HG03097 (cell line): ENCODE results near the gene KAT2B.
A peak's percentile ranks its signal among the peaks of the same experiment; 100 is the strongest.
"Not testable (repeated sequence)": the region's sequence is repeated elsewhere in the genome, so short reads cannot be mapped to it uniquely, and the experiment has no call there.

Experiments used
- ATAC-seq: cut with Tn5 transposase; IDR thresholded peaks from one replicate; pipeline ENCODE4 v1.9.1; 2021; ENCODE audit not compliant: unreplicated experiment, low FRiP score

Gene KAT2B

DNA sequence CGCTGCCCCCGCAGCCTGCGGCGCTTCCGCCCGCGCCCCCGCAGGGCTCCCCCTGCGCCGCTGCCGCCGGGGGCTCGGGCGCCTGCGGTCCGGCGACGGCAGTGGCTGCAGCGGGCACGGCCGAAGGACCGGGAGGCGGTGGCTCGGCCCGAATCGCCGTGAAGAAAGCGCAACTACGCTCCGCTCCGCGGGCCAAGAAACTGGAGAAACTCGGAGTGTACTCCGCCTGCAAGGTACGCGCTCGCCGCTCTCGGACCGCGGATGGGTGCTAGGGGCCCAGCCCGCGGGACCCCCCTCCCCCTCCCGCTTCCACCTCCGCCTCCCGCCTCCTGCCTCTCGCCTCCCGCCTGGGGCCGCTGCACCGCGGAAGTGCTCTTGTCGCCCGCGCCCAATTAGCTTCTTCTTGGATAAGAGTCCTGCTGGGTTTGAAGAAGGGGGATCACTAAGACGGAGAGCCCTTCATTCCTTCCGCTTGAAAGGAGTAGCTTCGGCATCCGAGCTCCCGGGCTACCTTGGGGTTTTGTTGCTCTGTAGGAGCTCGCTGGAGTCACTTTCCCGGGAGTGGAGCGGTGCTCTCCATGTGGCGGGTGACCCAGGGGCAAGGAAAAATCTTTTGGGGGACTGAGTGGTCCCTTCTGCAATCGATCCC is 426 bp downstream of the KAT2B start:
- ATAC-seq, result peak; percentile 32

DNA sequence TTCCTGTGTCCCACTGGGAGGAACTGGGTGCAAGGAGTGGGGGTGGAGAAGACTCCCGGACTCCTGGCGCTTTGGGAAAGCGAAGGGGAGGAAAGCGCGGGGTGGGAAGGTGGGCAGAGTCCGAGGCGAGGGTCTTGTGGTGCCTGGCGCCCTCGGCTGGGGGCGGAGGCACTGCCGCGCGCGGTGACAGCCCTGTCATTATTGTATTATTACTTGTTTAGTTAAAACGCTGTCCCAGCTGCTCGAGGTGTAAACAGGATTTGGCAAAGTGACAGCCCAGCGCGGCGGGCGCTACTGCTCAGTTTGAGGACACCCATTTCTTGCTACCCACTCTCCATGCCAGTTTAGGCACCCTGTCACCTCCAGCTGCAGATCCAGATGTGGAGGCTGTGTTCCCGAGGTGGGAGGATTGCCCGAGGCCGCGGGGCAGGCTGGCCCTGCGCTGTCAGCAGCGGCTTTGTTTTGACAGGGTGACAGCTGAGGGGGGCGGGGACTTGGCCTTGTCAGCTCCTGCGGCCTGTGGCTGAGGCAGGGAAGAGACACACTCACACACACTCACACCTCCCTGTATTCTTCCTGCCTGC is 1.0 kb downstream of the KAT2B start:
- ATAC-seq, result peak; percentile 34

DNA sequence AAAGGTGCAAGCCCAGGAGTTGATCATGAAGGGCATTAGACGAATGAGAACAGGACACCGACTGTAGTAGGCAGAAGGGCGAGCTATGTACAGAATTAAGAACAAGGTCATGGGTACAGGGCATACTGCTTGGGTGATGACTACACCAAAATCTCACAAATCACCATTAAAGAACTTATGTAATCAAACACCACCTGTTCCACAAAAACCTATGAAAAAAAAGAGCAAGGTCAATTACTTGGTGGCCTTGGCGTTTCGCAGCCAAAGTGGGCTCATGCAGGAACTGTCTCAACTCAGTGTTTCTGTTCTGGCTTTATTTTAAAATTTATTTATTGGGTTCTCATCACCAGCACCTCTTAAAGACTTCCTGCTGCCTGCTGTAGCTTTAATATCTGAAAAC is 2.1 kb downstream of the KAT2B start:
- no peak for ATAC-seq

DNA sequence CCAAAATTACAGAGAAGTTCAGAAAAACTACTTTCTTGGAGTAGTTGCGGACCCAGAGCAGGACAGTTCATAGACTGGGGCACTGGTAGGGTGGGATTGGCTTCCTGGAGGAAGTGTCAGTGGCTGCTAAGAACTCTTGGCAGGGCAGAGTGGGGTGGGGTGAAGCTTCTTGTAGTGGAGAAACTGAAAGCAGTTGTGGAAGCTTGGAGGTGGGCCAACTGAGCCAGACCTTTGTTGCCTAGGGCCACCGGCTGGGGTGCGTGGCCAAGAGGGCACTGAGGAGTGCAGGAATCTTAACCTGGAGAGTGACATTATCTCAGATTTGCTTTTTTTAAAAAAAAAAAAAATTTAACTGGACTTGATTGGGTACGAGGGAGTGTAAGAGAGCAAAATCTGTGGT is 3.1 kb downstream of the KAT2B start:
- peak; percentile 28 for ATAC-seq

DNA sequence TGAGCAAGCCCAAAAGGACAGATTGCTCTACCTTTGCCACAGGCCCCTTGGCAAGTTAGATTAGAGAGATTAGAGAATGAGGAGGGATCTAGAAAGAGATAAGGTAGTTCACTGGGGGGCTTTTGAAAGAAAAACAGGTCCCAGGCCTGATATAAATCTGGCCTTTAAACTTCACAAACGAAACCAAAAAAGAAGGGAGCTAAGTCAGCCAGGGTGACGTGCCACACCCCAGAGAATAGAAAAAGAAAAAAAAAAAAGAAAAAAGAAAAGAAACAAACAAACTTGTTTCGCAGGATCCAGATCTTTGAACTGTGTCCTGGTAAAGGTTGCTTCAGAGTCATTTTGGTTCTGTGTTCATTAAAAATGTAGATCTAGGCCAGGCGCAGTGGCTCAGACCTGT is 3.6 kb downstream of the KAT2B start:
- ATAC-seq, result no peak

DNA sequence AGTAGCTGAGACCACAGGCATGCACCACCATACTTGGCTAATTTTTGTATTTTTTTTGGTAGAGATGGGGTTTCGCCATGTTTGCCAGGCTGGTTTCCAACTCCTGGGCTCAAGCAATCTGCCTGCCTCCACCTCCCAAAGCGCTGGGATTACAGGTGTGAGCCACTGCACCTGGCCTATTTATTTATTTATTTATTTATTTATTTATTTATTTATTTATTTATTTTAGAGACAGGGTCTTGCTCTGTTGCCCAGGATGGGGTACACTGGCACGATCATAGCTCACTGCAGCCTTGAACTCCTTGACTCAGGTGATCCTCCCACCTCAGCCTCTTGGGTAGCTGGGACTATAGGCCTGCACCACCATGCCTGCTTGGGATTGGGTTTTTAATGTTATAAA is 4.9 kb downstream of the KAT2B start:
- not testable (repeated sequence) for ATAC-seq

DNA sequence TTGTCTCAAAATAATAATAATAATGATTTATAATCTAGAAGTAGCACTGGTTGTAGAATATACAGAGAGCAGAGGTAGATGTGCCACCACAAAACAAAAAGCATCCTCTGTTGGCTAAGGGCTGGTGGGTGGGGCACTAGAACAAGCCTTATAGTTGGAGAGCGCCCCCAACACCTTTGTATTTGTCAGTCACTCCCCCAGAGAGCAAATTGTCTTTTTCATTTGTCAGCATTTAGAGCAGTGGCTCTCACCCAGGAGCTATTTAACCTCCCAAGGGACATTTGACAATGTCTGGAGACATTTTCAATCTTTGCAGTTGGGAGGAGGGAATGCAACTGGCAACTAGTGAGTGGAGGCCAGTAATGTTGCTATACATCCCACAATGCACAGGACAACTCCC is 6.3 kb downstream of the KAT2B start:
- ATAC-seq, result no peak

DNA sequence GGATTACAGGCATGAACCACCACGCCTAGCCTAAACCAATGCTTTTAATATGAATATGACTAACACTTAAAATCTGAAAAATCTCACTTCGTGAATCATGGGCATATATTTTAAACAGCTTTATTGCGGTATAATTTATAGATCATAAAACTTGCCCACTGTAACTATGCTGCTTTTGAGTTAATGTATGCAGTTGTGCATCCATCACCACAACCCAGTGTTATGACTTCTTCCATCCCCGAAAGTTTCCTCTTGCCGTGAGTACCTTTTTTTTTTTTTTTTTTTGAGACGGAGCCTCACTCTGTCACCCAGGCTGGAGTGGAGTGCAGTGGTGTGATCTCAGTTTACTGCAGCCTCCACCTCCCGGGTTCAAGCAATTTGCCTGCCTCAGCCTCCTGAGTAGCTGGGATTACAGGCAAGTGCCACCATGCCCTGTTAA is 7.1 kb downstream of the KAT2B start:
- no peak for ATAC-seq

DNA sequence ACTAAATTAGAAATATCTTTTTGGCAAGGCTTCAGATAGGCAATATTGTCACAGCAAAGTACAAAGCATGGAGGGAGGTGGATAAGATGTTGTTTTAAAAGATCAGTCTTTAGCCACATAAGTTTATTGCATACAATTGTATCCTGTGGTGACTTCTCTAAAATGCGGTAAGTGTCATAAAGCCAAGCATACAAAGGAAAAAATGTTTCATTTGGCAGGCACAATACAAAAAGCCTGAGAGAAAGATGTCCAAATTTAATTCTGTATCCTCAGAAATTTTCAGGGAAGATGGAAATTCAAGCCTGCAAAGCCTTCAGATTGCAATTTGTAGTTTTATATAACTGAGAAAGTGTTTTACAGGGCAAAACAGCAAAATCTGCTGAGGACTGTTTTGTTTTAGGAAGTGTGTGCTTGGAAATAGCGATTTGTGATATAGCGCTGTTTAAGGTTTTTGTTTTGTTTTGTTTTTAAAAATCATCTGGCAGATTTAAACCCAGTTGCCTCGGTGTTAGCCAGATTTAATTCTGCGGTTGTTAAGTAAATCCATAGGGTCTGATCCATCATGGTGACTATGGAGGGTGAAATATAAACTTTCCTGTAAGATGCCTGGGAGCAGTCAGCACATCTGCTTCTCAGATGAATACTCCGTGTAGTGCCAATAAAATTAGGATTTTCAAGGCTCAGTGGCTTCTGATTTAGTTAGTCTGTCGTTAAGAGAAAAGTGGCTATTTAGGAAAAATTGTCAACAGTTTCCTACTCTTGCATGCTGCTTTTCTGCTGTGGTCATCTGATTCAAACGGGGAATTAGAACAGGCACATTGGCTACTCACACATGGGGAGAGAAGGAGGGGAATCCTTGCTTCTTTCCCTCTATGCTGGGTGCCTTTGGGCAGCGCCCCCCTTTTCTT is 8.0 kb downstream of the KAT2B start:
- no peak for ATAC-seq

DNA sequence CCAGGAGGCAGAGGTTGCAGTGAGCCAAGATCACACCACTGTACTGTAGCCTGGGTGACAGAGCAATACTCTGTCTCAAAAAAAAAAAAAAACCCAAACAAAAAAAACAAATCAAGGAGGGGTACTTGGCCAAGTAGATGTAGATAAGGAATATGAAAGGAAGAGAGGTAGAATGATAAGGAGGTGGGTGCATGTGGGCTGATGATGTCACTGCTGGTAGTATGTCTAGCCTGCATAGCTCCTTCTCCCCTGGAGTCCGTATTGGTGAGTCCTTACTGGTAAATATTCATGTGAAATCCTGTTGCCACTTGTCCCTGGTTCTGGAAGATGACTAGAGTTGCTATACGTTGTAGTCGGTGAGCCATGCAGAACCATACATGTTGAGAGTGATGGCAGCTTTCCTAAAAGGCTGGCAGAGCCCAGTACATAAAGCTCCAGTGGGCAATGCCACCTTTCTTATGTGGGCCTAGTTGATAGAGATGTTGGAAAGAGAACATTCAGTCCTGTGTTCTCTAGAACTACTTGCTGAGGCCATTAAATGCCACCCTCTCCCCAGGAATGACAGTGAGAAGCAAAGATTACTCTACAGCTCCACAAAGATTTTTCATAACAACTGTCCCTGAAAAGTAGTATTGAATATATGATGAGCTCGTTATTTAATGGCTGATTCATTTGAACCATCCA is 11.0 kb downstream of the KAT2B start:
- no peak for ATAC-seq

DNA sequence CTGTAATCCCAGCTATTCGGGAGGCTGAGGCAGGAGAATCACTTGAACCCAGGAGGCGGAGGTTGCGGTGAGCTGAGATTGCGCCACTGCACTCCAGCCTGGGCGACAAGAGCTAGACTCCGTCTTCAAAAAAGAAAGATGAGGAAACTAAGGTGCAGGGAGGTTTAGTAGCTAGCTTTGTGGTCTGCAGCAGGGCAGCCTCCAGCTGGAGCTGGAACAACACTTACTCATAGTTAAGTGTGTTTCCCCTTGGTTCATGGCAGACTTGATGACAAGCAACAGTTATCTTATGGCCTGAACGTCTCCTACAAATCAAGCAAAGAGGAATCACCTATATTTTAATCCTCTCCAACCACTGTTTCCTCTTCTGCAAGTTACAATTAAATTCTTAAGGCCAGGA is 12.6 kb downstream of the KAT2B start:
- no peak for ATAC-seq

DNA sequence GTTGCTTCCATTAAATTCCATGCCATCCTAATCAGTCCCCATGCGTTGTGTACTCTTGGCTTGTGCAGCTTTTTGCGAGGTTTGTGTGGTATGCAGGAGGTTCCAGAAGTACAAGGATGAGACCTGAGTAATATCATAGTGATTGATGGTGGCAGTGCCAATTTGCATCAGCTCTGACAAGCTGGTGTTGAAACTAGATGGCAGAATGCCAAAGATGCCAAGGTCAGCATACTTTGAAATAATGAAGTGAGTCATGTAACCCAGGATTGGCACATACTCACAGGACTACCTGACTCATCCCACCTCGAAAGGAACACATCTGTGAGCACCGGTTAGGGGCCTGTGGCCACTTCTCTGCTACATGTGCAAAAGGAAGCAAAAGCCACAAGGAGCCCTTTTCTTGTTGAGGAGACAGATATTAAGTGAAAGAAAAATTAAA is 14.3 kb downstream of the KAT2B start:
- peak; percentile 95 for ATAC-seq

DNA sequence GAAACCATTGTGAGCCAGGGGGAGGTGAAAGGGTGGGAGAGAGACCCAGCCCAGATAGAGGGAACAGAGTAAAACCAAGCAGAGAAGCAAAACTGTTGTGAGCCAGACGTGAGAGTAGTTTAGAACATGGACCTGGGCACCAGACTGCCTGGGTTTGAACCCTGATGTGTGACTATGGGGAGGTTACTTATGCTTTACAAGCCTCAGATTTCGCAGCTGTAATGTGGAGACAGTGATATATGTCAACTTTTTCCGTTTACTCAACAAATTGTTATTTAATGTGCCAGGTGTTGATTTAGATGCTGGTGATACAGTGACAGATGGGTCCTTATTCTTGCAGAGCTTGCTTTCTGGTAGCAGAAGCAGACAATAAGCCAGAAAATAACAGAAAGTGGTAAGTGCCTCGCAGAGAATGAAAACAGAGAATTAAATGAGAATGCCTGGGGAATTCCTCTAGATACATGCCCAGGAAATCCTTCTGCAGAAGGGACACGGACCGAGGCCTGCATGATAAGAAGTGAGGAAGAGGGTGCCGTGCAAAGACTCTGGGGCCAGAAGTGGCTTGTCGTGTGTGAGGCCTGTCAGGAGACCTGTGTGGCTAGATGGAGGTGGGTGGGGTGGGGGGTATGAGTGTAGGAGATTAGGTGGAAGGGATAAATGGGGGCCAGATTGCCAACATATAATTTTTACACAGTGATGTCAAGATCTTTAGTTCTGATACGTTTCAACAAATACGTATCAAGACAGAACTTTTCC is 15.0 kb downstream of the KAT2B start:
- peak; percentile 7 for ATAC-seq

DNA sequence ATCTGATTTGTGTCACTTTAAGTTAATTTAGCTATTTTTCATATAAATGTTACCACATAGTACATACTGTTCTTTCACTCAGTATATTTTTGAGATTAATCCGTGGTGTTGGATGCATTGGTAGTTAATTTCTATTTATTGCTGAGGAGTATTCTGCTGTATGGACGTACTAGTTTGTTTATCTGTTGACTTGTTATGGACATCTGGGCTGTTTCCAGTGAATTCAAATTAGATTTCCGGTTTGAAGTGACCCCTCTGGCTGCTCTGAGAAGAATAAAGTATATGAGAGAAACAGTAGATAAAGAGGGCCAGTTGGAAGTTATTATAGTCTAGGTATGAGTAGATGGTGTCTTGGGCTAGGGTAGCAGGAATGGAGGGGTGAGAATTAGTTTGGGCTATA is 15.6 kb downstream of the KAT2B start:
- ATAC-seq, result no peak

DNA sequence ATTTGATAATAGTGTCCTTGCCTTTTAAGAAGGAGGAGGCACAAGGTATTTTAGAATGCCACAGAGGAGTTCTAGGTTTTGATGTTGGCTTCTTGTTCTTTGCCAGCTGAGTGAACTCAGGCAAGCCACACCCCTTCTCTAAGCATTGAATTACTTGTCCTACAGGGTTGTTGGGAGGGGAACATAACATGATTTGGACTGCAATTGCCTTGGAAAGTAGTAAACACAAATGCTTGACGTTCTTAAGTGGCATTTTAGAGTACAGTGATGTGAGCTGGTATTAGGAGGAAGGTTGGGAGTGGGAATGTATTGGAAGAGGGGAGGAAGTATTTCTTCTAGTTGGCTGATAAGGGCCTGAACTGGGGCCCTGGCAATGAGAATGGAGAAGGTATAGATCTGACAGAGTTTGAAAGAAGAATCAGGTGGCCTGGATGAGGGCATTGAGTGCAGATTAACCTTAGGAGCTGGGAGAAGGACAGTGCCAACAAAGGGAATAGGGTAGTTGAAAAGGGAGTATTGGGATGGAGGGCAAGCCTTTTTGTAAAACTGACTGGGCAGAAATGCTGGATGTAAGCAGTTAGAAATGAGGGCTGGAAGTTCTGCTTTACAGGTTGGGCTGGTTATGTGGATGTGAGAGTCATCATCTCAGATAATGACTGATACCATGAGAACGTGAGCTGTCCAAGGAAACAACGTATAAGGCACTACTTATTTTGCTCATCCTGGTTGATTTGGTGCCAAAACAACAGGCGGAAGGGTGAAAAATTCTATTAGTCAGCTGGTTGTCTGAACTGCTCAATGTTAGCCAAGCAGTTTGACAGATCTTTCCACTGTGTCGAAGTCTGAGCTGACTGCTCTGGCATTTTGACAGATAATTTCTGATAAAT is 16.7 kb downstream of the KAT2B start:
- ATAC-seq, result no peak

DNA sequence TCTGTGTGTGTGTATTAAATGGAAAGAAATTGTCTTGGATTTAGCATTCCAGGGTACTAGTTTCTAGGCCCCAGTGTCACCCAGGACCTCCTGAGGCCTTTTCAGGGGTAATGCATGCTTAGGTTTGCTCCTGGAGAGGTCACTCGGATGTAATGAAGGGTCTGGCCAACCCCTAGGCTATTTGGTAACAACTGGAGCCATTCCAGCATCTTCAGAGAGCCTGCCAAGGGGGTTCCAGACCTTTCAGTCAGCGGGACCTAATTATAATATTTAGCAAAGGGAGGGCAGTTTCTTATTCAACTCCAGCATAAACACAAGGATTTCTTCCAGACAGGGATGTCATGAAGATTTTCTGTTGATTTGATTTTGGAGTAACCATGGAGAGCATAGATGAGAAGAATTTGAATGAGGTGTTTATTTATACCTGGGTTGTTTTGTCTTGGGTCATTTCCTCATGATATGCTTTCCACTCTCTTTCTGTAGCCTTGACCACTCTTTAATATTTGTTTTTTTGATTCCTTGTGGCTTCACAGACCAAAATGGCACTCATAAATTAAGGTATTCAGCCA is 17.4 kb downstream of the KAT2B start:
- no peak for ATAC-seq

DNA sequence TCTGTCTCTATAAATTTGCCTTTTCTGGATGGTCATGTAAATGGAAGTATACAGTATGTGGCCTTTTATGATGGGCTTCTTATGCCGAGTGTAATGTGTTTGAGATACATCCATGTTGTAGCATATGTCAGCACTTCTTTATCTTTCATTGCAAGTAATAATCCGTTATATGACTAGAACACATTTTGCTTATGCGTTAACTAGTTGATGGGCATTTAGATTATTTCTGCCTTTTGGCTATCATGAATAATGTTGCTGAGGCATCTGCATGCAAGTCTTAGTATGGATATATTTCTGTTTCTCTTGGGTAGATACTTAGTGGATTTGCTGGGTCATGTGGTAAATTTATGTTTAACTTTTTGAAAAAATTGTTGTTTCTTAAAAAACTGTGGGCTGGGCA is 19.7 kb downstream of the KAT2B start:
- no peak for ATAC-seq

DNA sequence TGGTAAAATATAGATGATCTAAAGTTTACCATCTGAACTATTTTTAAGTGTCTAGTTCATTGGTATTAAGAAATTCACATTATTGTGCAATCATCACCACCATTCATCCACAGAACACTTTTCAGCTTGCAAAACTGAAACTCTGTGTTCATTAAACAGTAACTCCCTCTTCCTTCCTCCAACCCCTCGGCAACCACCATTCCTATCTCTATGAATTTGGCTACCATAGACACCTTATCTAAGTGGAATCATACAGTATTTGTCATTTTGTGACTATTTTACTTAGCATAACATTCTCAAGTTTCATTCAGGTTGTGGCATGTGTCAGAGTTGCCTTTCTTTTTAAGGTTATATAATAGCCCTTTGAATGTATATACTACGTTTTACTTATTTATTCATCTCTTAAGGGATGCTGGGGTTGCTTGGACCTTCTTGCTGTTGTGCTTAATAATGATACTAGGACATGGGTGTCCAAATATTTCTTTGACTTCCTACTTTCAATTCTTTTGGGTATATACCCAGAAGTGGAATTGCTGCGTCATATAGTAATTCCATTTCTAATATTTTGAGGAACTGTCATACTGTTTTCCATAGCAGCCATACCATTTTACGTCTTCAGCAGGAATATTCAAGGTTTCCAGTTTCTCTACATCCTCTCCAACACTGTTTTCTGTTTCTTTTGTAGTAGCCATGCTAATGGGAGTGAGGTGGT is 20.9 kb downstream of the KAT2B start:
- ATAC-seq, result peak; percentile 71
